Keratinocyte (primary cell): Measurements from ENCODE around the gene ATXN7L2. TPM values are rescaled to one million over a fixed set of nuclear protein-coding genes. Genes with fewer than 3 reads are reported as not detected.

Experiments used
- DNase-seq: peaks from one replicate; pipeline ENCODE4 v3.0.0-alpha.2; 2011; ENCODE audit warnings: low read depth, missing footprints, low spot score
- FAIRE-seq: peaks from 2 replicates; lab custom pipeline; 2011; peaks lifted over from hg19 to GRCh38; lab: Jason Lieb, UNC
- H2AFZ ChIP-seq: 2 replicates; pipeline ENCODE4 v1.6.0; 2012; ENCODE audit warnings: low read length, control low read depth, inconsistent platforms; ENCODE audit not compliant: control insufficient read depth
- H3K27ac ChIP-seq: 2 replicates; pipeline ENCODE4 v1.5.1; 2011; ENCODE audit warnings: low read length; ENCODE audit not compliant: control insufficient read depth, insufficient read depth
- H3K27me3 ChIP-seq: 3 replicates; pipeline ENCODE4 v1.6.0; 2011; ENCODE audit warnings: low read length; ENCODE audit not compliant: control insufficient read depth, insufficient read depth; ENCODE audit errors: extremely low read depth
- H3K36me3 ChIP-seq, 2 experiments: 2 replicates in 1 of 2; 3 replicates in 1 of 2; pipeline ENCODE4 v1.5.1; 2011; ENCODE audit warnings: low read length in 2 of 2, mild to moderate bottlenecking in 1 of 2; ENCODE audit not compliant: control insufficient read depth in 2 of 2, insufficient read depth in 2 of 2; ENCODE audit errors: extremely low read depth in 1 of 2
- H3K4me1 ChIP-seq: 3 replicates; pipeline ENCODE4 v1.5.1; 2011; ENCODE audit warnings: low read length; ENCODE audit not compliant: control insufficient read depth, insufficient read depth; ENCODE audit errors: extremely low read depth
- H3K4me2 ChIP-seq: 3 replicates; pipeline ENCODE4 v1.6.0; 2011; ENCODE audit warnings: low read depth, low read length; ENCODE audit not compliant: control insufficient read depth, insufficient read depth; ENCODE audit errors: extremely low read depth
- H3K4me3 ChIP-seq, 3 experiments: fragments of 200-600 bp in 1 of 3; sonication (generic) in 1 of 3; 2 replicates in 2 of 3; 3 replicates in 1 of 3; pipeline ENCODE4 v1.5.1; 2011 to 2016; ENCODE audit warnings: low read length in 3 of 3, mild to moderate bottlenecking in 3 of 3, control low read depth in 2 of 3, inconsistent platforms in 1 of 3, low read depth in 1 of 3, mixed read lengths in 1 of 3, mixed run types in 1 of 3, moderate library complexity in 1 of 3; ENCODE audit not compliant: control insufficient read depth in 2 of 3, insufficient read depth in 2 of 3; ENCODE audit errors: extremely low read depth in 1 of 3
- H3K79me2 ChIP-seq: 2 replicates; pipeline ENCODE4 v1.6.0; 2012; ENCODE audit warnings: low read length; ENCODE audit not compliant: control insufficient read depth, insufficient read depth
- H3K9ac ChIP-seq: 3 replicates; pipeline ENCODE4 v1.6.0; 2011; ENCODE audit warnings: low read length; ENCODE audit not compliant: control insufficient read depth, insufficient read depth; ENCODE audit errors: extremely low read depth
- H3K9me1 ChIP-seq: 3 replicates; pipeline ENCODE4 v1.6.0; 2011; ENCODE audit warnings: low read length; ENCODE audit not compliant: control insufficient read depth, insufficient read depth; ENCODE audit errors: extremely low read depth
- H3K9me3 ChIP-seq: 2 replicates; pipeline ENCODE4 v1.5.1; 2012; ENCODE audit warnings: low read depth, low read length; ENCODE audit not compliant: control insufficient read depth
- H4K20me1 ChIP-seq: 3 replicates; pipeline ENCODE4 v1.6.0; 2011; ENCODE audit warnings: low read length; ENCODE audit not compliant: control insufficient read depth, insufficient read depth; ENCODE audit errors: extremely low read depth
- CTCF ChIP-seq, 3 experiments: IDR thresholded peaks in 1 of 3; conservative IDR thresholded peaks in 1 of 3; optimal IDR thresholded peaks in 1 of 3; 2 replicates in 2 of 3; 3 replicates in 1 of 3; pipeline versions ENCODE3 to v1.5.1; 2011; ENCODE audit warnings: low read length in 3 of 3, mild to moderate bottlenecking in 3 of 3, moderate library complexity in 2 of 3, control low read depth in 1 of 3, inconsistent platforms in 1 of 3; ENCODE audit not compliant: insufficient read depth in 2 of 3; ENCODE audit errors: extremely low read depth in 1 of 3
- EZH2 ChIP-seq: IDR thresholded peaks from one replicate; pipeline ENCODE4 v1.6.1; 2012; ENCODE audit warnings: inconsistent platforms, mild to moderate bottlenecking, low read length, moderate library complexity
- dilution Hi-C: fragments of 300-500 bp; cut with MboI; formaldehyde crosslinking; loops from one replicate; pipeline ENCODE4 v1.7.0; 2020; ENCODE audit warnings: low sequenced_read_pairs; ENCODE audit not compliant: extremely low pct_ligation_motif_present
- polyA plus RNA-seq, 5 experiments: library from polyadenylated mRNA; depleted of rRNA in 3 of 5; stranded (reverse) in 3 of 5; stranded (forward) in 1 of 5; unstranded in 1 of 5; fragments of >200 nt; gene quantifications; 1 replicate in 1 of 5; 2 replicates in 3 of 5; 3 replicates in 1 of 5; pipeline versions ENCODE4 v1.2.1 to v1.2.3, GENCODE V29; 2011 to 2012; ENCODE audit warnings: missing spikeins in 2 of 5, low read depth in 1 of 5, low replicate concordance in 1 of 5

The ATXN7L2 gene
- polyA plus RNA-seq, 1 donor (not counting 4 experiments of a cell fraction or from before 2014, with no cell fraction given) = 1.2 TPM

GRCh38 chr1:109466452-109467300 lies 17.0 kb upstream of the ATXN7L2 start, which contains the start of gene SYPL2:
Gene SYPL2 (plus strand): TSS chr1:109466546. CDS start chr1:109466844, 298 bp downstream.
- H3K9ac ChIP-seq = no peak within 1 kb of the TSS
- peak; percentile 73 for TF ChIP-seq EZH2
- TF ChIP-seq CTCF (optimal IDR thresholded peaks at IDR 0.05 in 1 of 3, IDR thresholded peaks at IDR 0.05 in 1 of 3, conservative IDR thresholded peaks at IDR 0.05 in 1 of 3; ENCODE audit: extremely low read depth in 1 of 3, insufficient read depth in 2 of 3, low read length in 3 of 3) = no peak

GRCh38 chr1:109467301-109467777 lies 16.4 kb upstream of the ATXN7L2 start:
- TF ChIP-seq EZH2 (no peak), CTCF (optimal IDR thresholded peaks at IDR 0.05 in 1 of 3, IDR thresholded peaks at IDR 0.05 in 1 of 3, conservative IDR thresholded peaks at IDR 0.05 in 1 of 3; ENCODE audit: extremely low read depth in 1 of 3, insufficient read depth in 2 of 3, low read length in 3 of 3) (no peak)
- no peak overlapping the region for H3K27ac ChIP-seq

More at GRCh38 chr1:109466452-109467300, 17.0 kb upstream of the ATXN7L2 start, which contains the start of gene SYPL2:
- Histone ChIP-seq H3K27ac (no peak within 1 kb of the TSS), H3K36me3 (no peaks in the 10 kb centered on the region), H3K9me3 (no peaks in the 10 kb centered on the region), H4K20me1 (no peaks in the 10 kb centered on the region), H3K4me1 (no peaks in the 10 kb centered on the region), H2AFZ (no peak within 1 kb of the TSS), H3K27me3 (peaks cover 67% of the 10 kb centered on the region), H3K9me1 (no peaks in the 10 kb centered on the region), H3K4me3 (peak within 1 kb of the TSS in 2 of 3 experiments; percentile 16 to 33), H3K4me2 (peak within 1 kb of the TSS; percentile 51), H3K79me2 (no peaks in the 10 kb centered on the region)
- dilution Hi-C loops = no loop called here
- FAIRE-seq (no peak), DNase-seq (no peak)

More at GRCh38 chr1:109467301-109467777, 16.4 kb upstream of the ATXN7L2 start:
- dilution Hi-C loops = no loop called here
- H2AFZ ChIP-seq = no peak overlapping the region
- no peaks in the 10 kb centered on the region for H3K4me1 ChIP-seq
- no peak overlapping the region for H3K9ac ChIP-seq
- H3K27me3 ChIP-seq = peaks cover 74% of the 10 kb centered on the region
- no peak overlapping the region for H3K4me2 ChIP-seq
- DNase-seq (no peak), FAIRE-seq (no peak)
- H3K4me3 ChIP-seq = no peak overlapping the region
- no peaks in the 10 kb centered on the region for H3K79me2 ChIP-seq
- no peaks in the 10 kb centered on the region for H3K36me3 ChIP-seq
- H3K9me1 ChIP-seq = no peaks in the 10 kb centered on the region
- no peaks in the 10 kb centered on the region for H4K20me1 ChIP-seq
- H3K9me3 ChIP-seq = no peaks in the 10 kb centered on the region
